Left ventricle myocardium superior (tissue), 1 donor: ENCODE measurements around the gene NKD2. TPM values are rescaled to one million over a fixed set of nuclear protein-coding genes. Genes with fewer than 3 reads are reported as not detected.

Experiments
- ATAC-seq: fragments of 200-7000 bp; cut with Tn5 transposase; one replicate; pipeline ENCODE4 v1.9.1; 2020; ENCODE audit warnings: mild to moderate bottlenecking, moderate library complexity
- DNase-seq: peaks from one replicate; pipeline ENCODE4 v3.0.0-alpha.2; 2020
- intact Hi-C: fragments of 100-400 bp; cut with micrococcal nuclease; formaldehyde crosslinking; loops from one replicate; pipeline ENCODE4 v1.11.0; 2022
- total RNA-seq: library from RNA; stranded (reverse); fragmentation: NEBNext Ultra II Directional; extraction: Animal tissue kit (Norgen Biotek cat#: 25700); gene quantifications from one replicate; pipeline ENCODE4 v1.2.1, GENCODE V29; 2021
- donor health status: DM: no; HTN: yes; CAD: no; lungs with severe emphysema.

The NKD2 gene
- total RNA-seq, 1 donor from 2014 or later = 3.4 TPM

DNA sequence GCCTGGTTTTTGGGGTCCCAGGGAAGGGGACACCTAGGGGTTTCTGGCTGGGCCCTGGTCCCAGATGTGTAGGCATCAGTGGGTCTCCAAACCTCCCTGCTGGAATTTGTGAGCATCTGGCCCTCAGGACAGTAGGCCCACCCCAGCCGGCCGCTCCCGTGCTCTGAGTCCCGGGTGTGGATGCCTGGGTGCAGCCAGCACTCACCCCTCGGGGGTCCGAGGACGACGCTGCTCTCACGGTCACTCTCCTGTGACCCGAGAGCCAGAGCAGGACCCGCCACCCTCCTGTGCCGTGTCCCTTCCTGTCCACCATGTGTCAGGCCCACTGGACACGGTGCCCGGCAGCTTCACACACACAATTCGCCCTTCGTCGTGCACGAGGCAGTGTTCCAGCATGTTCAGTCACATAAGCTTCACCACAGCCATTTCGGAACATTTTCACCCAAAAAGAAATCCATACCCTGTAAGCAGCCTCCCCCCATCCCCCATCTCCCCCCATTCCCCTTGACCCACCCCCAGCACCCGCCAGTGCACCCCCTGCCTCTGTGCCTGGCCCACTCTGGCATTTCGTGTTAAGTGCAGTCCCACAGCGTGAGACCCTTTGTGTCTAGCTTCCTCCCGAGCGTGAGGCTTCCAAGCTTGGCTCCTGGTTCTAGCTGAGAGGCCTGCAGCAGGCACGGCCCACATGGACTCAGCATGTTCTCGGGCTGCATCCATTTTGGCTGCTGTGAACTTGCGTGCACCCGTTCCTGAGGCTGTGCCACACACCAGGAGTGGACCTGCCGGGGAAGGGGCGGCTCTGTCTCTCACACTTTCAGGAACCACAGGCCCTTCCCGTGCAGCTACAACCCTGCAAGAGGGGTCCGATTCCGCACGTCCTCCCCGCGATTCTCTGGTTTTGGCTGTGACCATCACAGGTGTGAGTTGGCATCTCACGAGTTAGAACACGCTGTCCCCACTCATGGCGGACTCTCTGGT is 40.5 kb downstream of the NKD2 start:
- ATAC-seq (no peak), DNase-seq (peak; percentile 35)
- intact Hi-C loops = no loop called here

DNA sequence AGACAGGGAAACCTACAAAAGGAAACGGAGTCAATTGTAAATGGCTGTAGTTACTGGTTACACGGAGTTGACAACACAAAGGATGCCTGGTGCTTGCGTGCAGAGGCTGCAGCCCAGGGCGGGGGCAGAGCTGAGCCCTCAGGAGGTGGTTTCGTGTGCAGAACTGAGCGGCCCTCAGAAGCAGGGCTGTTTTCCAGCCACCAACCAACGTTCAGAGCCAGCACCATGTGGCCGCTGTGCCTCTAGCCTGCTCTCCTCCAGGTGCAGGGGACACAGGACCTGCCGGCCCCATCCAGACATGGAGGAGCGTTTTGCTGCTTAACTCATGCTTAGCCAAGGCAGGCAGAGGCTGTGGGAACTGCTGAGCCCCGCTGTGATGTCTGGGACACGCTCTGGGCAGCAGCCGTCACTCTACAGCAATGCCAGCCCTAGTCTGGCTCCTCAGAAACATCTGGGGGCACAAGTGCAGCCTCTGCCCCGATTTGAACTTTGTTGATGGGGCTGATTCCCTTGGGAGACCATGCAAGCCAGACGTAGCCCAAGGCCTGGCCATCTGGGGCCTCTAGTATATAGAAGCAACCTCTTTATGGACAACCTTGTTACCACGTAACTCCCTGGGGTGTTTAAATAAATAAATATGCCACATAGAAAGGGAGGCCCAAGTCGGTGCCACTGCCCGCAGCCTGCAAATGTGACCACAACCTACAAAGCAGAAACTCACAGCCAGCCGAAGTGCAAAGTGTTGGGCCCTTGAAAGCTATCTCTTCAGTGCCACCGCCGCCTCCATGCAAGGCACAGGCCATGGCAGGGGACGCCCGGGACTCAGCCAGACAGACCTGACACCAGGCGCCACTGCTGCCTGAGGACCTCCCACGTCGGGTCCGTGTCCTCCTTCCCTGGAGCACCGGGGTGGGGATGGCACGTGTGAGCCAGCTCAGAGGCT is 42.1 kb downstream of the NKD2 start:
- intact Hi-C loops = no loop called here
- peak; percentile 55 for ATAC-seq
- peak; percentile 73 for DNase-seq

DNA sequence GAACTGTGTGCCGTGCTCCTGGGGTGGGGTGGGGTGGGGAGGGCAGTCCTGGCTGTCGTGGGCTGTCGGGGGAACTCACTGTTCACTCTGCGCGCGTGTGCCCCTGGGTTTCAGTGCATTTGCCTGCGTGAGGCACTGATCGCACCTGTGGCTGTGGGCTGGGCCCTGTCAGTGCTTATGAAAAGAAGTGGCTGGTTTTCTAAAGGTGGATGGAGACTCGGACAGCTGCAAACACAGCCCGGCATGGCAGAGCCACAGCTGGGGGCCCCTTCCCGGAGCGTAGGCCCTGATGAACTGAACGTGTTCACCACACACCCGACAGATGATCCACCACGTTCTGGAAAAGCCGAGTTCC is 42.7 kb downstream of the NKD2 start:
- intact Hi-C loops = no loop called here
- ATAC-seq (no peak), DNase-seq (no peak)

DNA sequence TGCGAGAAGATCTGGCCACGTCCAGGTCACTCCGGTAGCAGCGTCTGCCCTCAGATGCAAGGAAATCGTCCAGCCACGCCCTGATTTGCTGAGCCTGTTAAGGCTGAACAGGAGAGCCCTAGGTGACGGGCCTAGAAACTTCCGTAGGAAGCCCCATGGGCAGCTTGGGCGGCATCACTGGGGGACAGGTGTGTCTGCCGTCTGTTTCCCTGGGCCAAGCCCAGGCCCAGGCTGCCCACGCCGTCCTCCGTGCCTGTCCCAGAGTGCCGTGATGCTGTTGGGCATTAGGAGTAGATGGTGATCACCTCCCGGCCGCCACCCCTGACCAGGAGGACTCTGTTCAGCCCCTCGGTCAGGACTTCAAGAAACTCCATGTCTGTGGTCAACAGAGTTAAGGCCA is 43.5 kb downstream of the NKD2 start:
- intact Hi-C loops = no loop called here
- ATAC-seq (no peak), DNase-seq (peak; percentile 24)

DNA sequence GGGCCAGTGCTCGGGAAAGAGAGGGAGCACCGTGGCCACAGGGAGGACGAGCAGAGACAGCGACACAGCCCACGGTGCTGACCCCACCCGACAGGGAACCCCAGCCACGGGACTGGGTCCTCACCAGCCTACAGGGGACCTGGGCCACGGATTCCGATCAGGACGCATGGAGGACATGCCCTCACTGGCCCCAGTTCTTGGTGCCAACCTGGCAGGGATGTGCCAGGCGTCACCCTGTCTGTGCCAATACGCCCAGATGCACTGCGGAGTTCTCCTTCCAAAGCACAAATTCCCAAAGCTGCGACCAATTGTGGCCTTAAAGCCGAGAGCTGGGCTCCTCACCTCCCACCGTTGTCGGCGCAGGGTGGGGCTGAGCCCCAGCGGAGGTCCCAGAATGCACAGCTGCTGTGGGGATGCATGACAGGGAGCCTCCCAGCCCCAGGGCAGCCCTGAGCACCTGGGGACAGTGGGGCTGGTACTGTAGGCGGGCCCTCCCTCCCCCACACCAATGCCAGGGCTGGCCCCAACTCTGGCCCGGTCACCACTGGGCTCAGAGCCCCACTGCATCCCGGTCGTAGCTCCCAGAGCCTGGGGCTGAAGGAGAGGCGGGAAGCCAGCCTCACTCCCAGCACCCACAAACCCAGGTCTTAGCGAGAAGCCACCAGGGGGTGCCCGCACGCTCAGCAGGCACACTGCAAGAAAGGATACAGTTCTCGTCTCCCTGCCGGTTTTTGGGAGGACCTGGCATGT is 44.2 kb downstream of the NKD2 start:
- ATAC-seq (peak; percentile 71), DNase-seq (peak; percentile 76)
- intact Hi-C loops = no loop called here

DNA sequence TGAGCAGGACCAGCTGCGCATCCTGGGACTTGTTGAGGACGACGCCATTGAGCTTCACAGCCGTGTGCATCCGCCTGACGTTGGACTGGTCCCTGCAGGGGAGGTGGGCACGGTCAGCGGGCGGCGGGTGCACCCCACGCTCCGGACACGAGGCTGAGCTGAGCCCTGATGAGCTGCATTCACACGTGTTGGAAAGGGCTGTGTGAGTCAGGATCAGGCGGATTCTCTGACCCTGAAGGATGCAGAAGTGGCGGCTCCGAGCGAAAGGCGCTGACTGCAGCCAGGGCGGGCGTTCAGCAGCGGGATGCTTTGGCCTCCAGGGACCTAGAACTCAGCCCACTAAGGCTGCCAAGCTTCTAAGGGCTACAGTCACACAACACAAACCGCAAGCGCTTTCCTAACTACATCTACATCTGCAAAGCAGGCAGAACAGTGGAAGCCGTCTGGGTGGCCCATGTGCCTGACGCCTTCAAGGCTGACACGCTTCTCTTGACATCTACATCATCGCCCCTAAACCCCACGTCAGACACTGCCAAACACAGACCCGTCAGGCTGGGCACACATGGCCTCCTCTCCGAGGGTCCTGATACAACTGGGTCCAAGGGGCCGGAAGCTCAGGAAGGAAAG is 44.9 kb downstream of the NKD2 start:
- intact Hi-C loops = no loop called here
- peak; percentile 56 for DNase-seq
- peak; percentile 1 for ATAC-seq

DNA sequence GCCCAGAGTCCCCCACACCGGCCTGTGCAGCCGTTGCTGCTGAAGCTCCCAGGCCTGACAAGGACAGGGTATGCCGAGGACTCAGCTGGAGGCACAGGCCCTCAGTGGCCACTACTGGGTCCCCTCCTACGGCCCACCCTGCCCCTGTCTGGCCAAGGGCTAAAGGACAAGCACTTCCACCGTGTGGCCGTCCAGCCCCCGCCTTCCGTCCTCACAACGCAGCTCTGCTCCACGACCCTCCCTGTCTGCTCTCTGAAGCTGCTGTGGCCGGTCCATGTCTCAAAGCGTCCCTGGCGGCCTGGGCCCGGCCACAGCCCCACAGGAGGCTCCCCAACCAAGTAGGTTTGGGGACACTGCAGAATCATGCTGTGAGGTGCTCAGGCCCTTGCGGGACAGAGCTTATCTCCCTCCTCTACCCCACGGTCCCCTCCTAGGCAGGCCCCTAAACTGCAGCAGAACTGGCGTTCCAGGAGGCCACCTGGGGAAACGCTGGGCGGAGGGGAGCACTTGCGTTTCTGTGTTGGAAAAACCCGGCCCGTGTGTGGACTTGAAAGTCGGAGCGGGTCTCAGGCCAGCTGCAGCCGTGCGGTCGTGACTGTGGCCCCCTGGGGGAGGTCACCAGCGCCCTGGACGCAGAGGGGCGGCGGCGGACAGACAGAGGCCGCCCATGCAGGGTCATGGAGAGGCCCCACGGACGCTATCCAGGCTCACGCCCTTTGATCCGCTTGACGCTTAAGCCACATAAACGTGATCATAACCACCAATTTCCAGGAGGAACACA is 45.6 kb downstream of the NKD2 start:
- intact Hi-C loops = no loop called here
- ATAC-seq (no peak), DNase-seq (peak; percentile 34)

DNA sequence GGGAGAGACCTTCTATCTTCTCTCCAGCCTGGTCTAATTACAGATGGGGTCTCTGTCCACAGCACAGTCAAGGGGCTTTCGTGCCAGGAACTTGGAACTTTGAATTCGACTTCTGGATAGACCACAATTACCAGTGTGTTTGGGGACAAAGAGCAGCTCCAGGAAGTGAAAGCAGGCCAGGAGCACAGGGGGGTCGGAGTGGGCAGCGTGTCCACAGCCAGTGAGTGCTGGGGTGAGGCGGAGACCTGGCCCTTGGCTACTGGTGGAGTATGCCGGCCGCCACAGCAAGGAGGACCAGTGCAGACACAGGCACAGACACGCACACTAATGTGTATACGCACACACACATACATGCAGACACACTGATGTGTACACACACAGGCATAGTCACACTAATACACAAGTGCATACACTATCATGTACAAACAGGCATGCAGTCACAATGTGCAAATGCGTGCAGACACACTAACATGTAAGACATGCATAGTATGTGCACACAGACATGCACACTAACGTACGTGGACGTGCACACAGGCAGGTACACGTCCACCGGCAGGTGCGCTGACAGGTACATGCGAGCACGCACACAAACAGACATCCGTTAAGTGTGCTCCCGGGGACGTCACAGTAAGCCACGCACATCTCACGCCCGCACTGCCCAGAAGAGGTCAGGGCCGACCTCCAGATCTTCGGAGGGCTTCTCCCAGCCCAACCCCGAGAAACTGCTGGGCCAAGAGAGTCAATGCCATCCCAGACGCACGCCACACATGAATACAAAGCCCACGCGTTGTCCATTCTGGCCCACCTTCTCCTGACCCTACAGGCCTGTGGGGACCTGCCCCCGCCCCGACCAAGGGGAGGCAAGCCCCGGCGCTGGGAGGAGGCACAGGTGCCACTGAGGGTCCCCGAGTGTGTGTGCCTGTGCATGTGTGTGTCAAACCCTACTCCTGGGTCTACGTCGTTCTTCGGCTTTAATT is 46.5 kb downstream of the NKD2 start:
- DNase-seq = peak; percentile 32
- no peak for ATAC-seq
- intact Hi-C loops = no loop called here

DNA sequence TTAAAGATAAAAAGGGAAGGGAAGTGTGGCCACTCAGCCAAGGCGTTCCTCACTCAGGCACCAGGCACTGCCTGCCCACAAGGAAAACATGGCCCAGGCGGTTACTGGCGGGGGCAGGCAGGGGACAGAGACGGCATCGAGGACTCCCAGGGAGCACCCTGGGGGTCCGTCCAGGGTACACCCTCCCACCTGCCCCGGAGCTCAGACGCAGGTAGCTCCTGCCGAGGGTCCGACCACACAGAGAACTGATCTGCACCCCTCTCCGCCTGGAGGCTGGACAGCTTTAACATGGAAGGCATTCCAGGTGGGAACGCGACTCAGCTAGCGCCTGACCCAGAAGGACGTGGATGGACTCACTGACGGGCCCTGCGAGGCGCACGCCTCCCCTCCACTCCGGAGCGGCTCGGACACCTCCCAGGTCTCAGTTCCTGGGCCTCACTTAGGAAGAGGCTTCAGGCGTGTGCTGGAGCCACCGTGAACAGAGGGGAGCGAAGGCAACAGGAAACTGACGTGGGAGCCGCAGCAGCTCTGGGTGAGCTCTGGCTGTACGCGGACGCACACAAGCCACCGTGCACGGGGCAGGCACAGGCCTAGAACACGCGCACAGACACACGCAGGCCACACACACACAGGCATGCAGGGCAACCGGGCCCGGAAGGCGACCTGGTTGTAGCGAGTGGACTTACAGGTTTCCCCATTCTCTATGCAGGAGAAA is 47.5 kb downstream of the NKD2 start:
- intact Hi-C loops = no loop called here
- DNase-seq (peak; percentile 26), ATAC-seq (no peak)

DNA sequence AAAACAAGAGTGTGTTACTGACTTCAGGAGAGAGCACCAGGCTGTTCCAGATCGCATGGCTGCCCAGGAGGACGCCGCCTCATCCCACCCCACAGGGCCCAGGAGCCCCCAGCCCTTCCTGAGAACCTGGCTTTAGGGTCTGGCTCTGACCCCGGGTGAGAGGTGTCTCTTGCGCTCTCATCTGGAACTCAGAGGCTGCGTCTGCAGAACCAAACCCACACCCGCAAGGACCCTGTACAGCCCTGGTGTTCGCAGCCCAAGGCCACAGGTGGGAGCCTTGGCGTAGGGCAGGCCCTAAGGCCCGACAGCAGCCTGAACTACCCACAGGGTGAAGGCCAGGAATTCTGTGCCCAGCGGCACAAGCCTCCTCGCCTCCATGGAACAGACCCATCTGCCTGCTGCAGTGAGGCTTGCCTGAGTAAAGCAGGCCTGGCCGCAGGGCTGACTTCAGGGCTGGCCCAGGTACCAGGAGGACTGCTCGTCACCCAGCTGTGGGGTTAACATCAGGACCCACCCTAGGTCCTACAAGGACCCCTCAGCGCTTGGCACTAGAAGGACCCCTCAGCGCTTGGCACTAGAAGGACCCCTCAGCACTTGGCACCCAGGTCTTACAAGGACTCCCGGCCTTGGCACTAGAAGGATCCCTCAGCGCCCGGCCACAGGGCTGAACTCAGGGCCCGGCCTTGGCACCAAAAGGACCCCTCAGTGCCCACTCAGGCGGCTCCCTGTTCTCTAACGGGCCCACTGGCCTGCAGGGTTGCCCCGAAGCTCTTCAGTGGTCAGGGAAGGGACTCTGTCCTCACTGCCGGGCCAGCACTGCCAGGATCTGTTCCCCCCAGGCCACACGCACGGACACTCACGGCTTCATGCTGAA is 48.2 kb downstream of the NKD2 start:
- DNase-seq = peak; percentile 22
- intact Hi-C loops = no loop called here
- no peak for ATAC-seq

DNA sequence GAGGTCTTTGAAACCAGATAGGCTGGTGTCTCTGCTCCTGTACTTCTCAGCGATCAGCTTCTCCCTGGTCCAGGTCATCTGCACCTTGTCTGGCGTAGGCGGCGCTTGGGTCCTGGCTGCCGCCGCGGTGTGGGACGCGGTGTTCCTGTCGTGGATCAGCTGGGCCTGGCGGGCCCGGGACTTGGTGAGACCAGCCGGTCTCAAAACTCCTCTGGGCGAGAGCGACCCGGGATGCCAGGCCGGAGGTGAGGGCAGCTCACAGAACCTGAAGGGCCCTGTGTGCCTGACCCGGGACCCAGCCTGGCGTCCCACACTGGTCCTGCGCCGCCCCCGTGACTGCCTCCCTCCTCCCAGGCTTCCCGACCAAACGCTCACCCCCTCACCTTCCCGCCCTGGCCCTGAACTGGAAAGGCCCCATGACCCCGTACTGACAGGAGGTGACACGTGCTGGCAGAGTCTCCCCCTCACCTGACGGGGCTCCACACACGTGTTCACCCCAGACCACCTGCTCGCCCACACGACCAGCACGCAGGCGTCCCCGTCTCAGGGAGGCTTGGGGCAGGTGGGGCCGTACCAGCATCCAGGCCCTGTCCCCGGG is 49.0 kb downstream of the NKD2 start:
- DNase-seq (peak; percentile 35), ATAC-seq (no peak)
- intact Hi-C loops = no loop called here

DNA sequence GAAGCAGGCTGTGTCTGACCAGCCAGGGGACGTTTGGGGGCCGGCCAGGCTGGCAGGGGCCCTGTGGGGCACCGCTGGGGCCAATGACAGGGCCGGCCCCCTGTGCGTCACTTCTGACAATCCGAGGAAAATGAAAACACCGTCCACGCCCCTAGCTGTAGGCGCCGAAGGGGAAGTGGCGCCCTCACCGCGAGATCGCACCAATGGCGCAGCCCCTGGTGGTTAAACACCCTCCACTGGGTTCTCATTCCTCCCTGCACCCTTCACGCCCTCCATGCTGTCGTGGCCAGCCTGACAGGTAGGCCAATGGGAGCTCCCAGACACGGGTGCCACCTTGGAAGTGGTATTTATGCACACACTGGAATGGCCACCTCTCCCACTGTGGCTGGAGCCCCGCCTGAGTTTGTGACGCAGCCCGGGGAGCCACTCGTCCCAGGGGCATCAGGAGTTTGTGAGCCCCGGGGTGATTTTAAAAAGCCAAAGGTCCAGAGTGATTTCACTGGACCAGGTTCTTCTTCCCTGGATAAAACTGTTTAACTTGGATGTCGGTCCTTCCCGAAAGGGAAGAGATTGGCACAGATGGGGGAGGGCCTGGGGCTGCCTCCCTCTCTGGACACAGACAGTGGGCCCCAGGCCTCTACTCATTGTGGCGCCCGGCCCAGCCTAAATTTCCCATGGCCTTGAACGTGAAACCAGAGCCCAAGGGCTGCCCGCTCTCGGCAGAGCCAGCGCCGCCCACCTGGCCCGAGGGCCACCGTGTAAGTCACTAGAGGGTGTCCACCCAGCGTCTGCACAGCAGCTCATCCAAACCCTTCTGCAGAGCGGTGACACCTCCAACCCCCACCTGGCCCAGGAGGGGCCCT is 49.7 kb downstream of the NKD2 start:
- intact Hi-C loops = no loop called here
- DNase-seq (peak; percentile 30), ATAC-seq (no peak)

DNA sequence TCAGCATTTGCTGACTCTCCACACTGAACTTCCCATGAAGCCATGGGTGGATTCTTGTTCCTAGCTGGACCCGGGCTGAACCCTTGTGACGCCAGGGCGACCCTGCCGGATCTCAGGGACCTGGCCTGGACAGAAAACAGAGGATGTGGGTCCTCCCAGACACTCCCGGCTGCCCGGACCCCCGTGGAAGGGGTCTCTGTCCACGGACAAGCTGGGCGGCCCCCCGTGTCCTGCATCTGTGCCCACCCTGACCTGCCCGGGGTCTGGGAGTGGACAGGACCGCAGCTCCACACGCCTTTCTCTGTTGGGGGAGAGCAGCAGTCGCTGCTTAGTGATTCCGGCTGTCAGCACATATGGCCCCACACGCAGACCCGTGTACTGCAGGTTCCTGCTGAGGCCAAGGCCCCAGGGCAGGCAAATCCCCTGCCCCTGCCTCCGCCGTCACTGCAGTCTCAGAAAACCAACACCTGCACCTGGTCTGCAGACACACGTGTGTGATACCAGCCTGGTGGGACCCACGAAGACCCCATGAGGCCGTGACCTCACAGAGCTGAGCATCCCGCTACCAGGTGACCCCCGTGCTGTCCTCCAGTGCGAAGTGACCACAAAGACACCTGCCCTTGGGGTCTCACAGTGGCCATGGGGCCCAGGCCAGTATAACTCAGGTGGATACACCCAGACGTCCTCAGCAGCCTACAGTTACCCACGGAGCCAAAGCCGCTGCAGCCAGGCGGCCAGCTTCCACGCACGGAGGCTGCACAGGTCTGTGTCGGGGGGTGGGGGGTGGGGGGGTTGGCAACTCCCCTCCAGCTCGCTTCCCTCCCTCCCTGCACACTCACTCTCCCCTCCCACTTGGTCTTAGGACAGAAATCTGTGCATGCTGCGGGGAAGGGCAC is 50.6 kb downstream of the NKD2 start:
- no peak for DNase-seq
- intact Hi-C loops = no loop called here
- no peak for ATAC-seq
